GM18909 (cell line): ENCODE results near the gene SYNGR3.
A peak's percentile ranks its signal among the peaks of the same experiment; 100 is the strongest.
"Not testable (repeated sequence)": the region's sequence is repeated elsewhere in the genome, so short reads cannot be mapped to it uniquely, and the experiment has no call there.

ENCODE experiments used
- ATAC-seq: cut with Tn5 transposase; IDR thresholded peaks from one replicate; pipeline ENCODE4 v1.9.1; 2021; ENCODE audit warnings: mild to moderate bottlenecking; ENCODE audit not compliant: unreplicated experiment, poor library complexity

Gene SYNGR3

DNA sequence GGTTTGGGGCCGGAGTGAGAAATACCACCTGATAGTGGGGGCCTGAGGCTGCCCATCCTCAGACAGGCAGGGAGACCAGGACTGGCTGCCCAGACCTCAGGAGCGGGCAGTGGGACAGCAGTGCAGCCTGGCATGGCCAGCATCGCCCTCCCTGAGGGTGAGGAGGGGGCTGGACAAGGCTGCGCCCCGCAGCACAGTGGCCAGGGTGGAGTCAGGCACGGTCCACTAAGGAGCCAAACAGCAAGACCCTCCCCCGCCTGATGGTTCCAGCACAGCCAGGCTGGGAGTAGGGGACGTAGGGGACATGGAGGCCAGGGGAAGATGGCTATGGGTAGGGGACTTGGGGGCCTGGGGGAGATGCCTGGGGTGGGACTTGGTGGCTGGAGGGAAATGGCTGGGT, 16.5 kb downstream of the SYNGR3 start:
- ATAC-seq, result no peak

DNA sequence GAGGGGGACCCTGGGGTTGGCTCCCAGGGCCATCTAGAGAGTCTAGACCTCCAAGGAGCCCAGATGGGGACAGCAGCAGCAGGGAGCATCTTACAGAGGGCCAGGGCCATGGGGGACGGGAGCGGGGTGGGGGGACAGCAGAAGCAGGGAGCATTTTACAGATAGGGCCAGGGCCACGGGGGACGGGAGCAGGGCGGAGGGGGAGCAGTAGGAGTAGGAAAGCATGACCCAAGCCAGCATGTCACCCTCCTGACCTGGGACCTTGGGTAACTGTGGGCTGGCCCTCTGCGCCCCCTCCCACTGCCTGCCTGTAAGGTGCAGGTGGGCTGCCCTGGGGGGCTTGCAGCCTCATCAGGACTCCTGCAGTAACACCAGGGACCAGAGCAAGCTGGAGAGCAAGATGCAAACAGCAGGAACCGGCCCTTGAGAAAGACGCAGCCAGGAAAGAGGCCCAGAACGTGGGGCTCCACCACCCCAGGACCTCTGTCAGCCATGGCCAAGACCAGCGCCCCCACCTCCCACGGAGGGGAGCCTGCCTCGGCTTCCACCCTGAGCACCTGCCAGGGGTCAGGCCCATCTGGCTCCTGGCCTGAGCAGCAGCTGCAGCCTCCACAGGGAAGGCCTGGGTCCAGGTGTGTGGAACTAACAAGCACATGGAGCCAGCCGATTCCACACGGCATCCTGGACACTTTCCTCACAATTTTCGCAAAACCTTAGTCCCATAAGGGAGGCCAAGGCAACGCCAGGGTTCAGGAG, 17.5 kb downstream of the SYNGR3 start:
- no peak for ATAC-seq

DNA sequence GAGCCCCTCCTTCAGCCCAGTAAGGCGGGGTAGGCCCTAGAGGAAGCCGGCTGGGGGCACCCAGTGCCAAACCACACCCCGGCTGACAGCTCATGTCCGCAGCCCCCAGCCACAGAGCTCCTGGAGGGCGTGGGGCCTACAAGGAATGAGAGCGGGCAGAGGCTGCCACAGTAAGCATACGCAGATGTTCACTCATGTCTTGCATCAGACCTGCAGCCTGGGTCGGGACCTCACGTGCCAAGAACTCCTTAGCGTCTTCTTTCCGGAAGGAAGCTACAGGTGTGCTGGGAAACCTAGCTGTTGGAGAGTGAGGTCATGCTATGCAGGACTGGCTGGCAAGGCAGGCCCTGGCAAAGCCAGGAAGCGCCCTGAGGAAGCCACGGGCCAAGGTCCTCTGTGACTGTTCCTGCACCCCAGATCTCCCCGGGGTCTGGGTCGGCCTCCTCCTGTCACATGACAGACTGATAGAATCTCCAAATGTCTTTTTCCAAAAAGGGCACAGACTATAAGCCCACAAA, 18.3 kb downstream of the SYNGR3 start:
- no peak for ATAC-seq

DNA sequence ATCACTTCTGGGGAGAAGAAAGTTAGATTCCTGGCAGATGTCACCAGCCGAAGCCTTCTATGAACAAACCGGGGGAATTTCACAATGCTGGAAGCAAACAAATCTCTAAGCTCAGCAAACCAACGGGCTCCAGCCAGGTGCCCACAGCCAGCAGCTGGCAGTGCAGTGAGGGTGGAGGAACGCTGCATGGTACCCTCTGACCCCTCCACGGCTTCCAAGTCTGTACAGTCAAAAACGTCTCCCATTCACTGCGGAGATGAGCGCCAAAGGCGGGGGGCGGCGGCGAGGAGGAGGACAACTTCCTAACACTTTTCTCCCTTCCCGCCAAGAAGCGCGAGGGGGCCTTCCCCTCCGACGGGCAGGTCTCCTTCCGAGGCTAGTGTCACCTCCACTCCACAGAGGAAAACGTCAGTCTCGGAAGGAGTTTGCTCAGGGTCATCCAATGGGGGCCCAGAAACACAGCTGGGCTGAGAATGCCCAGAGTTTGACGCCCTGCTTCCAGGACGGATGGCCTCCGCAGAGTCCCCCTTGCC, 18.9 kb downstream of the SYNGR3 start:
- peak; percentile 2 for ATAC-seq

DNA sequence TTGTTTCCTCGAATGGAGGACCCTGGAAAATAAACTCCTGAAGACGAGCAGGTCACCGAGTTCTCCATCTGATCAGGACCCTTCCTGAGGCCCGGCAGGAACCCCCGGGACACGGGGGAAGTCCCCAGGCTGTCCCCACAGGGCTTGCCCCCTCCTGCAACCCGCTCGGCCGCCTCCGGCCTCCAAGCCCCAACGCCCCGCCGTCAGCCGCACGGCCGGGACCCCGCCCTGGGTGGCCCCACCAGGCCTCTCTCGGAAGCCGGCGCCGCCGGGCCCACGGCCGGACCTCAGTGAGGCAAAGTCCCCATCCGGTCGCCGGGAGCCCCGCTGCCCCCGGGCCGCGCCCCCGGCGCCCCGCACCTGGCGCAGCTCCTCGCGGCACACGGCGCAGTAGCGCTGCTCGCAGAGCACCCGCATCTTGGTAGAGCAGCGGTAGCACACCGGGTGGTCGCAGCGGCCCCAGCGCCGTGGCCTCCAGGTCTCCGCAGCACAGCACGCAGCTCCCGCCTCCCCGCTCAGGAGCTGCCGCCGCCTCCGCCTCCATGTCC, 19.5 kb downstream of the SYNGR3 start:
- ATAC-seq, result peak; percentile 36

DNA sequence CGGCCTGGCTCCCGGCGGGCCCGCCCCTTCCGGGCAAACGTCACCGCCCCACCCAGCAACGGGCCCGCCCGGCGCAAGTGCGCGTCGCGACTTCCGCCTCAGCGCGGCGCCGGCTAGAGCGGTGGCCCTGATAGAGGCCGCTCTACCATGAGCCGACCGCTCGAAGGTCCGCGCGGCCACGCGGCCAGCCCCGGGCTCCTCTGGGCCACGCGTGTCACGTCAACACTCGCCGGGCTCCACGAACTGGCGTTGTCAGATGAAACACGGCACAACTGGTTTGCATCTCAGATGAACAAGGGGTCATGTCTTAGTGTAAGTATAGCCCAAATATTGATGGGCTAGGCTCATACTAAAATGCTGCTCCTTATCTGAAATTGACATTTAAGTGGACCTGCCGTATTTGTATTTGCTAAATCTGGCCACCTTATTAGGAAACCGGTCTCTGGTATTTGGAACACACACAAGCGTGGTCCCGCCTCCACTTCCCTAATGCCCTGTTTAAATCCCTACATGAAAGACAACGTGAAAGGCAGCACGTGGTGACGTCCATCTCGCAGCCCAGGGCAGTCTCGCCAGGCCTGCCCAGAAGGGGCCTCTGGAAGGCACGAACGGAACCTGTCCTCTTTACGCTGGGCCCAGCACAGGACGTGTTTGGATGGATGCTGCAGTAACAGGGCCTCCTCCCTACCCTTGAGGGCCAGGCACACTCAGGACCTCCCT, 20.2 kb downstream of the SYNGR3 start, which contains the start of gene ZNF598:
ZNF598 (minus strand) TSS at position 31 of the 720 bp plus-strand sequence.
- peak; percentile 82 for ATAC-seq

DNA sequence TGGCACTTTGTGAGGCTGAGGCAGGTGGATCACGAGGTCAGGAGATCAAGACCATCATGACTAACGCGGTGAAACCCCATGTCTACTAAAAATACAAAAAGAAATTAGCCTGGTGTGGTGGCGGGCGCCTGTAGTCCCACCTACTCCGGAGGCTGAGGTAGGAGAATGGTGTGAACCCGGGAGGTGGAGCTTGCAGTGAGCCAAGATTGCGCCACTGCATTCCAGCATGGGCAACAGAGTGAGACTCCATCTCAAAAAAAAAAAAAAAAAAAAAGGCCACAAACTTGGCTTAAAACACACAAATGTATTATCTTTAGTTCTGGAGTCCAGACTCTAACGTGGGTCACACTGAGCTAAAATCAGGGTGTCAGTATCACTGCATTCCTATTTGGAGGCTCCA, 22.0 kb downstream of the SYNGR3 start:
- not testable (repeated sequence) for ATAC-seq

DNA sequence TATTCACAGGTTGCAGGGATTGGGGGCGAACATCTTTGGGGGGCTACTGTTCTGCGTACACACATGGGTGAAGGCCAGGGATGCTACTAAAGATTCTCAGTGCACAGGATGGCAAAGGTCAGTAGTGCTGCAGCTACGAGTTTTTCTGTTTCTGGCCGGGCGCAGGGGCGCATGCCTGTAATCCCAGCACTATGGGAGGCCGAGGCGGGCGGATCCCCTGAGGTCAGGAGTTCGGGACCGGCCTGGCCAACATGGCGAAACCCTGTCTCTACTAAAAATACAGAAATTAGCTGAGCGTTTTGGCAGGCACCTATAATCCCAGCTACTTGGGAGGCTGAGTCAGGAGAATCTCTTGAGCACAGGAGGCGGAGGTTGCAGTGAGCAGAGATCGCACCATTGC, 23.8 kb downstream of the SYNGR3 start:
- no peak for ATAC-seq

DNA sequence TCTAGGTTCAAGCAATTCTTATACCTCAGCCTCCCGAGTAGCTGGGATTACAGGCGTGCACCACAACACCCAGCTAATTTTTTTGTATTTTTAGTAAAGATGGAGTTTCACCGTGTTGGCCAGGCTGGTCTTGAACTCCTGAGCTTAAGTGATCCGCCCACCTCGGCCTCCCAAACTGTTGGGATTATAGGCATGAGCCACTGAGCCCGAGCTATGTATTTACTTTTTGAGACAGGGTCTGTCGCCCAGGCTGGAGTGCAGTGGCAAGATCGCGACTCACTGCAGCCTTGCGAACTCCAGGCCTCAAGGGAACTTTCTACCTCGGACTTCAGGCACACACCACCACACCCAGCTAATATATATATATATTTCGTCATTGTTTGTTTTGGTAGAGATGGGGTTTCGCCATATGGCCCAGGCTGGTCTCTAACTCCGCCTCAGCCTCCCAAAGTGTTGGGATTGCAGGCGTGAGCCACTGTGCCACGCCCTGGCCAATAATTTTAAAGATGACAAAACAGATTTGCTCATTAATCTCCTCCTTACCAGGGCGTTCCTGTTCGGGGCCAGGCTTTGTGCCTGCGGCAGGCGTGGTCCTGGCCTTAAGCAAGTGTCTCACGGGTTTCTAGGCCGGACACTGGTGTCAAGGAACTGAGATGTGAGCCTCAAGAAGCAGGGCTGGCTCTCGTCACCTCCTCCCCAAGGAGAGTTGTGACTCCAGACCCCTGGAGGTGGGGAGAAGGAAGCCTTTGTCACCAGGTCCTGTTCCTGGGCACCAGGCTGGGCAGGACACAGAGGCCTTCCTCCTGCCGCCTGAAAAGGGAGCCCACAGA, 25.6 kb downstream of the SYNGR3 start:
- ATAC-seq, result no peak

DNA sequence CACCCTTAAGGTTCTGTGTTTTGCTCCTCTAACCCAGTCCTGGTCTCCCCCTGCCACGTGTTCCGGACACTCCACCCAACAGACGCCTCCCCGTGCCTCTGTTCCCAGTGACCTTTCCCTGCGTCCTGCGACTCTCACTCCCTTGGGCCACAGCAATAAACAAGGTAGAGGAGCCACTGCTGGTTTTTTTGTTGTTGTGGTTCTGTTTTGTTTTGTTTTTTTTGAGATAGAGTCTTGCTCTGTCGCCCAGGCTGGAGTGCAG, 26.1 kb downstream of the SYNGR3 start:
- ATAC-seq, result no peak

DNA sequence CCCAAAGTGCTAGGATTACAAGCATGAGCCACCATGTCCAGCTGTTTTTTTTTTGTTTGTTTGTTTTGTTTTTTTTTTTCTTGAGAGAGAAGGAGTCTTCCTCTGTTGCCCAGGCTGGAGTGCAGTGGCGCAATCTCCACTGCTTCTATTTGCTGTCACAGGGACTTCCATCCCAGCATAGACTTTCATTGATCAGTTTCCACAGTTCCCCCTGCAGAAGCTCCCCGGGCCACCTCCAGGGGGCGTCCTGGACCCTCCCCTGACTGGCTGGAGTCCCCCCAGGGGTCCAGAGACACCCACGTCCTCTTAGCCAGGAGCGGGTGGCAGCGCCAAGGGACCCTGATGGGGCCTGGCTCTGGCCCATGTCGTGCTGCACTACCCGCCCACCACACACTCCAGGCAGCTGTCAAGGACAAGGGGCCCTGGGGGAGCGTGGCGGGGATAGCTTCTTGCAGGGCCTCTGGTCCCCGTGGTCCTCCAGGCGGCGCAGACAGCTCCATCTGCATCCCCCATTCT, 26.7 kb downstream of the SYNGR3 start:
- ATAC-seq, result no peak

DNA sequence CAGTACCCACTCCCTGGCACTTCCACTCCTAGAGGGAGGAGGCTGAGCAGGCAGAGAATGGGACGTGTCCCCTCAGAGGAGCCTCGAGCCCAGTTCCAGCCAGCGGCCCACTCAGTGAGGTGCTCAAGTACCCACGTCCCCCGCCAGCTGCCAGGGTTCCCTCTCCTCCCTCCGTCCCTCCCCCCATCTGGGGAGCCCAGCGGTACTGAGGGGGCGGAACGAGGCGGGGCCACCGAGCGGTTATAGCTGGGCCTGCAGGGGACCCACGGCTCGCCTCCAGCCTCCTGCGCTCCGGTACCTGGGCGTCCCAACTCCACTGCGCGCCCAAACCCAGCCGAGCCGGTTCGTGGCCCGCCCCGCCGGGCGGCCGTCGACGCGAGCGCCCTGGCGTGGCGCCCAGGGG, 29.7 kb downstream of the SYNGR3 start, which contains the start of gene NPW:
NPW (plus strand) TSS at position 268 of the 403 bp plus-strand sequence.
- ATAC-seq, result no peak

DNA sequence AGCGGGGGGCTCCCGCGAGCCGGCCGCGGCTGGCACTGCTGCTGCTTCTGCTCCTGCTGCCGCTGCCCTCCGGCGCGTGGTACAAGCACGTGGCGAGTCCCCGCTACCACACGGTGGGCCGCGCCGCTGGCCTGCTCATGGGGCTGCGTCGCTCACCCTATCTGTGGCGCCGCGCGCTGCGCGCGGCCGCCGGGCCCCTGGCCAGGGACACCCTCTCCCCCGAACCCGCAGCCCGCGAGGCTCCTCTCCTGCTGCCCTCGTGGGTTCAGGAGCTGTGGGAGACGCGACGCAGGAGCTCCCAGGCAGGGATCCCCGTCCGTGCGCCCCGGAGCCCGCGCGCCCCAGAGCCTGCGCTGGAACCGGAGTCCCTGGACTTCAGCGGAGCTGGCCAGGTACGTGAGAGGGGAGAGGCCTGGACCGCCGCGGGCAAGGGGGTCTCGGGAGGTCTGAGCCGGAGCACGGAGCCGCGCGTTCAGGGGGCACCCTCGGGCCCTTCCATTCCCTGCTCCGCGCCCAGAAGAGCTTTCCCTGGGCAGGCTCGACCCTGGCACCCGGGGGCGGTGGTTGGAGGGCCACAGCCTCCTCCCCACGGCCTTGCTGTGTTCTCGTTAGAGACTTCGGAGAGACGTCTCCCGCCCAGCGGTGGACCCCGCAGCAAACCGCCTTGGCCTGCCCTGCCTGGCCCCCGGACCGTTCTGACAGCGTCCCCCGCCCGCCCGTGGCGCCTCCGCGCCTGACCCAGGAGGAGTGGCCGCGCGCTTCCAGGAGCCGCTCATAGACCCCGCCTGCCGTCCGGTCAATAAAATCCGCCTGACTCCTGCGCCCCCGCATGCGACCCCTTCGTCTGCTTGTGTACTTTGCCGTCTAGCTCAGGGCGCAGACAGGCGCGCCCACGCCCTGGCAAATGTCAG, 30.4 kb downstream of the SYNGR3 start:
- ATAC-seq, result no peak

DNA sequence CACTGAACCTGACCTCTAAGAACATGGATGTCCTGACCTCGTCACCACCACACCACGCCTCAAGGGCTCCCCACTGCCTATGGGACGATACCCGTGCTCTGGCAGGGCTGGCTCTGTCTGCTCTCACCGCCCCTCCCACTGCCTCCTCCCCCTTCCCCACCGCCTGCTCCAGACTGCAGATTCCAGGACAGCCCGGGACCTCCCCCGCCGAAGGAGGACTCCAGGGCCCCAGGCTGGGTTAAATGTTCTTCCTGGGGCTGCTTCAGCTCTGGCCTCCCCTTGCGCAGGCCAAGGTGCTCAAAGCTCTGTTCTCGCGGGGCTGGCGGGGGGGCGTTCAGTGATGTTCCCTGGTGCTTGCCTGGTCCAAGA, 32.9 kb downstream of the SYNGR3 start:
- ATAC-seq, result peak; percentile 9

DNA sequence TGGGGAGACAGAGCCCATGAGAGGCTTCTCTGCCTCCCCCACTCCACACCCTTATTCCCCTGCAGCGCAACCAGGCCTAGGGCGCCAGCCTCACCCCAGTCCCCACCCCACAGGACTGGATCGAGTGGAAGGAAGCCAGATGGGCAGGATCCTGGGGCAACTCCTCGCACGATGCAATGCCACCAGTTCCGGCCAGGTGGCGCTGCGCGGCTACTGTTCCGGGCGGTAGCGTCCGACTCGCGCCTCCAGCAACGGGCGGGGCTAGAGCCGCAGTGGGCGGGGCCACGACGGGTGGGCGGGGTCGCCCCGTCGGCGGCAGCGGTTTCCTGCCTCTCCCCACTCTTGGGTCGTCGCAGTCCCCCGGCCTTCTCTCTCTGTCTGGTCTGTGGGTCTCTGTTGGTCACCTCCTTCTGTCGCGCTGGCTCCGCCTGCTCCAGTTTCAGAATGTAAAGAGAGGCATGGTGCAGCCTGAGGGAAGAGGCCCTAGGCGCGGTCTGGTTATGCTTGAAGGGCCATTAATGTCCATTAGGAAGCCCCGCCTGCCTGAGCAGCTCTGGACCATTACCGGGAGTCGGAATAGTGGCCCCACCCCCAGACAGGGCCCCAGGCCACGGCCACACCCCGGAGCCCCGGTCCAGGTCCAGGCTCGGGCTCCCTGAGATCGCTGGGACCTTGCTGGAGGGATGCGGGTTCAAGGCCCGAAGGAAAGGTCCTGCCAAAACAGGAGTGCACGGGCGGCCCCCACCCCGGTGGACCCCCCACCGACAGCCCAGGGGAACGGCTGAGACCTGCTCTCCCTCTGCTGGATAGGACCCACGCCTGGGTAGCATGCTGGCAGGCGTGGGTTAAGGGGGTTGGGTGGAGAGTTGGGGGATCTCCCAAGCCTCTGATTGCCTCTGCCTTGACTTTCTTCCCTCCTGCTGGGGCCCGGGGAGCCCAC, 33.6 kb downstream of the SYNGR3 start:
- peak; percentile 79 for ATAC-seq

DNA sequence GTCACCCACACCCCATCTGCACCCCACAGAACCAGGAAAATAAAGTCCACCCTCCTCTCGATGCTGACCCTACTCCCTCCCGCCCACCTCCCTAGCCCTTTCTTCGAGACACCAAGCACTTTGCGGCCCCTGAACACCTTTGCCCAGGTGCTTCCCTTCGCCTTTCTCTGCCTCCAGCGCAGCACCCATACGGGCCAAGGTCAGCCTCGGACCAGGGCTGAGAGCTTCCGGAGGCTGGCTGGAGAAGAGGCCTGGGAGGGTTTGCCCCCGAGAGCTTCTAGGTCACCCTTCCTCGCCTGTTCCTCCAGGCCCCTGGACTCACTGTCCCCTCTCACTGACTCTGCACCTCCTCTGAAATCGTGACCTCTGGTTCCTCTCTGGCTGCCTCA, 34.3 kb downstream of the SYNGR3 start:
- ATAC-seq, result no peak

DNA sequence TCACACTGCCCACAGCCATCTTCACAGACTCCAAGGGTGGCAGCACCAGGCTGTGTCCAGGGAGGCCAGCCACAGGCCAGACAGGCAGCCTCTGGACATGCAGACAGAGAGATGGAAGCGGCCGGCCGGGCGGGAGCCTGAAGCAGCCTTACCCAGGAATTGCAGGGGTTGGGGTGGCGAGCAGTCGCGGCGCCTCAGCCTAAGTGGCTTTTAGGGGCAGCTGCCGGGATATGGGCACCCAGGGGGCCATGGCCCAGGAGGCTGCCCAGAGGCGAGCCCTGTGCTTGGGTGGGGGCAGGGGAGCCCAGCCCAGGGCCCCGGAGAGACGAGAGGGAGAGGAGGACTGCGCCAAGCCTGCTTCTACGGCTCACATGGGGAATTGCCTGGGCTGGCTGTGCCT, 35.5 kb downstream of the SYNGR3 start:
- ATAC-seq, result no peak

DNA sequence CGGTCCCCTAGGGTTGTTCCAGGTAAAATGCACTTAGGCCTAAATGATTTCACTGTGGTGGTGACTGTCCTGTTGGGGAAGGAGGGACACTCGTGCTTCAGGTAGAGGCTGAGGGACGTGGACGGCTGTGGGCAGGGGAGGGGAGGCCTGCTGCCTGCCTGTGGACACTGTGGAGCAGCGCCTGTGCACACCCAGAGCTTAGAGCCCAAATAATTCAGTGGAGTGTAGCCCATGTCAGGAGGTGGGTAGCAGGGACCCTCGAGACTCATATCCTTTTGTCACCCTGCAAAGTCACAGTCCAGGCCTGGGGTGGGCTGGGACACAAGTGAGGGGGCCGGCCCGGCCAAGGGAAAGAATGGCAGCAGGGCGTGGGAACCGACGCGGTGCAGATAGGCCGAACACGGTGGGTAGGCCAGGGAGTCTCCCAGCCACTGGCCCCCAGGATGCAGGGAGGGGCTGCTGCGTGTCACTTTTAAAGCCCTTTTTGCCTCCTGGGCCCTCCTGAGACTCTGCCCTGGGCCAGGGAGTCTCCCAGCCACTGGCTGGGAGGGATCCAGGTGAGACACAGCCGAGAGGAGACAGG, 36.2 kb downstream of the SYNGR3 start:
- no peak for ATAC-seq
